GM12891 (cell line): ENCODE data around the gene SIL1.

ENCODE experiments used
- DNase-seq: peaks from one replicate; pipeline ENCODE4 v3.0.0; 2011; ENCODE audit warnings: low spot score; ENCODE audit not compliant: insufficient read length
- FAIRE-seq: peaks from 2 replicates; lab custom pipeline; 2011; peaks lifted over from hg19 to GRCh38; lab: Jason Lieb, UNC
- PAX5 ChIP-seq: IDR thresholded peaks from 2 replicates; pipeline ENCODE4 v1.6.1; 2011; ENCODE audit warnings: low read length, moderate library complexity, mild to moderate bottlenecking; ENCODE audit not compliant: insufficient read depth, severe bottlenecking
- POLR2A ChIP-seq: IDR thresholded peaks from 2 replicates; pipeline ENCODE4 v1.6.1; 2011; ENCODE audit warnings: low read depth, low read length, control low read depth
- POLR2AphosphoS5 ChIP-seq: IDR thresholded peaks from 2 replicates; pipeline ENCODE4 v1.6.1; 2011; ENCODE audit warnings: low read depth, low read length, control low read depth
- POU2F2 ChIP-seq: IDR thresholded peaks from 2 replicates; pipeline ENCODE4 v1.6.1; 2011; ENCODE audit warnings: low read depth, mild to moderate bottlenecking, control low read depth, low read length, moderate library complexity
- SPI1 ChIP-seq: IDR thresholded peaks from 2 replicates; pipeline ENCODE4 v1.6.1; 2011; ENCODE audit warnings: low read depth, low read length, control low read depth
- TAF1 ChIP-seq: IDR thresholded peaks from 2 replicates; pipeline ENCODE4 v1.6.1; 2011; ENCODE audit warnings: low read depth, low read length, control low read depth

The SIL1 gene

DNA sequence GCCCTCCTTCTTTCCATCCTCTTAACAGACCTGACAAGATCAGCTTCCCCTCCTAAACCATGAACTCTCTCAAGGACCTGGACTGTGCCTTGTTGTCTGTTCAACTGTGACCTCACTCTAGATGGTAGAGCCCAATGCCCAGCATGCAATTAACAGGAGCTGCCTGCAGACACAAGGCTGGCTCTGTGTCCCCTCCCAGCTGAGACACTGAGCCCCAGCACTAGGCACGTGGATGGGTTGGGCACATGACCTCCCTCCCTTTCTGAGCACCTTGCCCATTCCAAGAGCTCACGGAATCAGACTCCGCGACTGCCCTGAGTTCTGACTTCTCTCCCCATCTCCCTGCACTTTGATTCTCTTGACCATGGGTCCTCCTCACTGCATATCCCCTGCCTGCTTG is 229.6 kb downstream of the SIL1 start:
- DNase-seq = no peak
- FAIRE-seq = no peak
- TF ChIP-seq SPI1 (no peak), TAF1 (no peak), POLR2AphosphoS5 (no peak), PAX5 (no peak), POU2F2 (no peak), POLR2A (no peak)

DNA sequence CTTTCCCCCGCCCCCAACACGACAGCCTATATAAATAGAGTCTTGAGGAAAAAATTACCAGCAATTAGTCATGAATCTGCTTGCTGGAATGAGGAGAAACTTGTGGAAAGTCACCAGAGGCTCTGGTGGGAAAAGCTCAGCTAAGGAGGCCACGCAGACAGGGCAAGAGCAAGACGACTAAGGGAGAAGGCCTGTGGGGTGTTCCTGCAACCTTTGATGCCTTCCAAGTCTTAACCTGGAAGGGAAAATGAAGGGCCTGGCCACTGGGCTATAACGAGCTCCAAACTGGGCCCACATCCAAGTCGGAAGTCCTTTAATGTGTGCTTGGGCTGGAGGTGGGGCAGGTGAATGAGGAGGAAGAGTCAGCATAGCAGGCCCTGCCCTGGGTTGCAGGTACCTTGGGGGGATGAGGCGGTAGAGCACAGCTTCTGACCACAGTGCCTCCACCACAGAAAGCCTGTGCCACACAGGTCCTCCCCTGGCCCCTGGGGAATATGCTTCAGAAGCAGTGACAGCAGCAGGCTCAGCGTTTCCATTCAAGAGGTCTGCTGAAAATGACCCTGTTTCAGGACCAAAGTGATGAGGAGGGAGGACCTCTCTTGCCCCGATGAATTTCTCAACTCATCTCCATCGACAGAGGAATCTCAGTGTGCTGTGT is 230.2 kb downstream of the SIL1 start:
- DNase-seq (no peak), FAIRE-seq (no peak)
- TF ChIP-seq SPI1 (no peak), PAX5 (no peak), POLR2A (no peak), POLR2AphosphoS5 (no peak), TAF1 (no peak), POU2F2 (no peak)

DNA sequence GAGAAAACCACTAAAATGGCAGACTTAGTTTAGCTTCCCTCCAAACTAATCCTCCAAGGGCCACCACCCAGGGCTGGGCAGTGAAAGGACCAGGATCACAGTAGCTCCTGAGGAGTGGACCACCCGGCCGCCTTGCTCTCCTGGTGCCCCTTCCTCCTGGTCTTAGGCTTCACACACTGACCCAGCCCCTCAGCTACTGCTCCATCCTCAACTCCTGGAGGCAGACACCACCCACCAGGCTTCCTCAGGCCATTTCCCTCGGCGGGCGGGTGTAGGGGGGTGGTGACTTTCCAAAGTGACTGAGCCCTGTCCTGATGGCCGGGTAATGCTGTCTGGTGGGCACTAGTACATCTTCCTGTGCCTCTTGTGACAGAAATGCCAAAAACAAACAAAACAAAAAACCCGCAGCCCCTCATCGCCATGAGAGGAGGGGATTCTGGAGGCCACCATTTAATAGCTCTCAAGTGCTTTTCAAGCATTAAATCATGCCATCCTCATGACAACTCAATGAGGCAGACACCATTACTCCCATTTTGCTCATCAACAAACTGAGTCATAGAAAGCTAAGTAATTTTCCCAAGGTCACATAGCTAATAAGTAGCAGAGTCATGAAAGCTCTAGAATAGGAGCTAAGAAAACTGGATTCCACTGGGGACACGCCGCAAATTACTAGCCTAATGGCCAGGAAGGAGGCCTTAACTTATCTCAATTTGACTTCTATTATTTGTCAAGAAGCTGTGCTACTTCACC is 231.8 kb downstream of the SIL1 start:
- FAIRE-seq = no peak
- no peak for TF ChIP-seq PAX5
- no peak for DNase-seq

DNA sequence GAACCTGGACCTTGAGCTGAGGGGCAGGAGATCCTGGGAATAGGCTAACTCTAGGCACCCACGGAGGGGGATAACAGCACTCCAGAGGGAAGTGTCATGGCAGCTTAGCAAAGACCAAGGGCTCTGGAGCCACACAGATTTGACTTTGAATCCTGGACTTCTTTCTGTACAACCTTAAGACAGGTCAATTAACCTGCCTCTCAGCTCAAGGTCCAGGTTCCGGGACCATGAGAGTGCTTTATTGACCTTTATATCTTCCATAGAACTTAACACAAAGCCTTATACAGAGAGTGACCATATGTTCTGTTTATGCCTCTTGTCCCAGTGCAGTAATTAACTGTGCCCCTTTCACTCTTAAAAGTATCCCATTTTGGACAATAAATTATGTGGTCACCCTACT is 232.5 kb downstream of the SIL1 start:
- no peak for DNase-seq
- FAIRE-seq = peak; percentile 31

DNA sequence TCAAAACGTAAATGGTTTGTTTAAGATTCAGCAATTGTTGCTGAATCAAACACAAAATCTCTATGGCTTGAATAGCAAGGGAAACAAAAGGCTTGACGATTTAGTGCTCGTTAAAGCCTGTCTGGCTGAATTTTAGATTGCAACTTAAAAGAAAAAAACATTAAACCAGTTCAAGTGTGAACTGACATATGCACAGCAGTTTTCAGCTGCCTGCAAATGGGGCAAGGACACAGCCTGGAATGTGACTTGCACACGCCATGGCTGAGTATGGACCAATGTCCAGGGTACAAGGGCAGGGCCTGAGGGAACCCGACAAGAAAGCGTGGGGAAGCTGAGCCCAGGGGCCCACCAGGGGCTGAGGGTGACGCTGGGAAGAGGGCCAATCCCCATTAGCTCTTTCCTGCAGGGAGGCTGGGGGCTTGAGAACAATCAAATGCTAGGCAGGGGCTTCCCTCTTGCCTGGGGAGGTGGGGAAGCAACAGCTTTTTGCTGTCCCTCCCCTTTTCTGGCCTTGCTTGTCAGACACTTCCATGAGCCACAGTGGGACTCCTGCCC is 233.4 kb downstream of the SIL1 start:
- no peak for TF ChIP-seq TAF1
- TF ChIP-seq SPI1 = no peak
- TF ChIP-seq POLR2A = no peak
- no peak for TF ChIP-seq POLR2AphosphoS5
- TF ChIP-seq PAX5 = no peak
- no peak for TF ChIP-seq POU2F2
- no peak for FAIRE-seq
- DNase-seq = no peak

More for the DNA sequence above, 232.5 kb downstream of the SIL1 start:
- TF ChIP-seq POLR2AphosphoS5 (no peak), TAF1 (no peak), PAX5 (no peak), POLR2A (no peak), SPI1 (no peak), POU2F2 (no peak)

DNA sequence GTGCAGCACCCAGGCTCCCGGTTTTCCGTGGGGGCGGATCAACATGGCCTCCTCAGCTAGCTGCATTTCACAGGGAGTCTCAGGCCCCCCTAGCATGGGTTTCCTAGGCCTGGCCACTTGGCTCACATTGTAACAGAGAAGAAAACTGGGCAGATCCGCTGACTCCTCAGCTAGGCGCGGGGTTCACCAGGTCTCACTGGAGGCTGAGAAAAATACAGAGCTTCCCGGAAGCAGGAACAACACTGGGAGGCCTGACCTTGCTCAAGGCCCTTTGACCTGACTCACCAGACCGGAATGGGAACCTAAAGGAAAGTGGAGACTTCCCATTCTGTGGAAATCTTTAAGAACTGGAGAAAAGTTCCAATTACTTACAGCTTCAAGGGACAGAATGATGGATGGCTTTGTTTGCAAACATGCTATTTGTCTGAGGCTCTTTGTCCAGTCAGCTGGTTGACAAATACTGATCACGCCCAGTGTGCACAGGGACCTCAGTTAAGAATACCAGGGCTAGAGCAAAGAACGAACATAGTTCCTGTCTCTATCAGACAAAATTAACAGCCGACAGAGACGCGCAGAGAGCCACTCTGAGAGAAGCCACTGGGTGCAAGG is 234.3 kb downstream of the SIL1 start:
- FAIRE-seq = no peak
- TF ChIP-seq PAX5 (no peak), TAF1 (no peak), POLR2A (no peak), POLR2AphosphoS5 (no peak), POU2F2 (no peak), SPI1 (no peak)
- no peak for DNase-seq

DNA sequence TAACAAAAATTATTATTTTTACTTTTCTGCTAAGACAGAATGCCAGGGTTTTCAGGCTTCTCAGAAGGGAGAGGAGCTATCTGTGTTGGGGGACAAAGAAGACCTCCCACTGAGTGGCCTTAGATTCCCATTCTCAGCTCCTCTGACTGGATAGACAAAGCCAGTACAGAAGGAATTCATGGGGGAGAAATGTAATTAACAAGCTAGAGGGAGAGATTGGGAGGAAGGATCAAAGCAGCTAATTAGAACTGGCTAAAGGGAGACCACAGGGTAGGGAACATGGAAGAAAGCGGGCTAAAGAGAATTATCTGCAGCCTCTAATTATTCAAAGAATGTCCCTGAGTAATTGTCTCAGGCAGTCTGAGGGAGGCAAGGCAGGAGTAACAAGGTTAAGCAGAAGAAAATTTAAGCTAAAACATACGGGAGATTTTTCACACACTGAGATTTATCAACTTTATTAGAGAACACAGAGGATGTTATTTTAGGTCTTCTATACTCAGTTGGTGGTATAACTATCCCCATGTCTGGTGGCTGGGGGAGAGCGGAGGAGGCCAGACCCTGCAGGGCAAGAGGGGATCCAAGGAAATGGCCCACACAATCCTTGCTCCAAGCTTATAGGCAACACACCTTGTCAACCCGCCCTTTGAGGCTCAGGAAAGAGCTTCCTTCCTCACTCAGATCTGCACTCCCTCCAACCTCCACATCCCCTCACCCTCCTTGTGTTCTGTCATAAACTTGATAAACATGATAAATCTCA is 235.4 kb downstream of the SIL1 start:
- no peak for TF ChIP-seq POLR2A
- TF ChIP-seq SPI1 = no peak
- DNase-seq = no peak
- no peak for FAIRE-seq

DNA sequence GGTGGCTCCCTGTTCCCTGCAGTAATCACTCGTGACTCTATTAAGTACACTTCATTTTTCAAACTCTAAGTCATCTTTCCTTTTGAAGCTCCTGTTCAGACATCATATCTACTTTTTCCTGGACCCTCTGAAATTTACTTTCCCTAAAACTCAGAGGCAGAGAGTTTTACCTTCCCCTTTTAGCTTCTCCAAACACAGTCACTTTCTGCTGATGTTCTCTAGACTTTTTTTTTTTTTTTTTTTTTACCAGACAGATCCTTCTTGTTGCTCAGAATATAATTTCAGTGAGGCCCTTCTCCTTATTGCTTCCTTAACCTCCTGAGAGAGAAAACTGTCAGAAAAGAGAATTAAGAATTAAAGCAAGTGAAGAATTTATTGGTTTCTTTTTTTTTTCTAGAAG is 236.4 kb downstream of the SIL1 start:
- DNase-seq (no peak), FAIRE-seq (no peak)
- TF ChIP-seq POLR2AphosphoS5 (no peak), PAX5 (no peak), POLR2A (no peak), TAF1 (no peak)

DNA sequence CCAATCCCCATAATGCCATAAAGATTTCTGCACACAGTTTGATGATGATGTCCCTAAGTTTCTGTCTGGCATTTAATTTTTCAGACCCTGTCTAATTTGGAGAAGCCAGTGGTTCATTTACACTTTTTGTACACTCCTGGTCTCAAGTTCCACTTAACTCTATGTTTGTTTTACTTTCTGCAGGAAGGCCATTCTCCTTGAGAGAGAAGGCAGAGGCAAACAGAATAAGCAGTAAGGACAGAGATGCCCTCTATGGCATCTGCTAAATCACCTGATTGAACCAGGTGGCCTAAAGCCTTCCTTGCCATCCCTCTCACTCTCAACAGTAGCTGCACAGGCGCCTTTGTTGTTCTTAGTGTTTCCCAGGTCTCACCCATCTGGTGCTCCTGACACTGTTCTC is 236.9 kb downstream of the SIL1 start:
- FAIRE-seq (no peak), DNase-seq (no peak)
- TF ChIP-seq POU2F2 (no peak), TAF1 (no peak), SPI1 (no peak), POLR2A (no peak), PAX5 (no peak), POLR2AphosphoS5 (no peak)
